H9 (cell line): ENCODE measurements around the gene NCEH1. TPM values are rescaled to one million over a fixed set of nuclear protein-coding genes. Genes with fewer than 3 reads are reported as not detected.

Experiments used
- DNase-seq: peaks from one replicate; pipeline ENCODE4 v3.0.0-alpha.2; 2017
- H2AFZ ChIP-seq: one replicate; pipeline ENCODE4 v1.6.1; 2013; ENCODE audit warnings: mild to moderate bottlenecking, low read length, control low read depth, moderate library complexity
- H2AK5ac ChIP-seq: 2 replicates; pipeline ENCODE4 v1.6.1; 2013; ENCODE audit warnings: low read length, control low read depth, mixed read lengths; ENCODE audit not compliant: insufficient read length
- H2BK120ac ChIP-seq: one replicate; pipeline ENCODE4 v1.6.1; 2013; ENCODE audit warnings: low read depth, mild to moderate bottlenecking, low read length, control low read depth, inconsistent platforms; ENCODE audit not compliant: poor library complexity, severe bottlenecking
- H2BK12ac ChIP-seq: 2 replicates; pipeline ENCODE4 v1.6.1; 2013; ENCODE audit warnings: low read length, control low read depth, mixed read lengths, low read depth; ENCODE audit not compliant: insufficient read length
- H2BK15ac ChIP-seq: 2 replicates; pipeline ENCODE4 v1.6.1; 2013; ENCODE audit warnings: low read depth, low read length, control low read depth
- H2BK20ac ChIP-seq: one replicate; pipeline ENCODE4 v1.6.1; 2013; ENCODE audit warnings: low read depth, mild to moderate bottlenecking, low read length, control low read depth, inconsistent platforms; ENCODE audit not compliant: poor library complexity, severe bottlenecking
- H2BK5ac ChIP-seq: 2 replicates; pipeline ENCODE4 v1.6.1; 2013; ENCODE audit warnings: low read length, control low read depth, mixed read lengths; ENCODE audit not compliant: insufficient read length
- H3K14ac ChIP-seq: 2 replicates; pipeline ENCODE4 v1.6.1; 2013; ENCODE audit warnings: low read length, control low read depth; ENCODE audit not compliant: insufficient read depth
- H3K18ac ChIP-seq: 2 replicates; pipeline ENCODE4 v1.6.1; 2013; ENCODE audit warnings: low read depth, mild to moderate bottlenecking, mixed read lengths, low read length, control low read depth; ENCODE audit not compliant: insufficient read length
- H3K23ac ChIP-seq: 2 replicates; pipeline ENCODE4 v1.6.1; 2013; ENCODE audit warnings: low read length, control low read depth, mixed read lengths, low read depth; ENCODE audit not compliant: insufficient read length
- H3K23me2 ChIP-seq: 2 replicates; pipeline ENCODE4 v1.6.1; 2013; ENCODE audit warnings: low read depth, mild to moderate bottlenecking, mixed read lengths, low read length, control low read depth; ENCODE audit not compliant: insufficient read length, poor library complexity, severe bottlenecking
- H3K27ac ChIP-seq: 2 replicates; pipeline ENCODE4 v1.5.1; 2013; ENCODE audit warnings: low read length, control low read depth, mixed read lengths, low read depth; ENCODE audit not compliant: insufficient read length
- H3K27me3 ChIP-seq: 2 replicates; pipeline ENCODE4 v1.6.1; 2013; ENCODE audit warnings: low read length, control low read depth, inconsistent platforms; ENCODE audit not compliant: insufficient read depth
- H3K4ac ChIP-seq: 2 replicates; pipeline ENCODE4 v1.6.1; 2013; ENCODE audit warnings: low read depth, mild to moderate bottlenecking, control low read depth, inconsistent platforms, low read length, moderate library complexity
- H3K4me1 ChIP-seq: 2 replicates; pipeline ENCODE4 v1.6.1; 2013; ENCODE audit warnings: low read length, control low read depth, inconsistent platforms; ENCODE audit not compliant: insufficient read depth
- H3K4me2 ChIP-seq: 2 replicates; pipeline ENCODE4 v1.6.1; 2013; ENCODE audit warnings: low read length, control low read depth, mixed read lengths; ENCODE audit not compliant: insufficient read length, insufficient read depth
- H3K56ac ChIP-seq: 2 replicates; pipeline ENCODE4 v1.6.1; 2013; ENCODE audit warnings: low read depth, mild to moderate bottlenecking, mixed read lengths, low read length, control low read depth; ENCODE audit not compliant: insufficient read length
- H3K79me1 ChIP-seq: 2 replicates; pipeline ENCODE4 v1.6.1; 2013; ENCODE audit warnings: low read depth, mild to moderate bottlenecking, moderate library complexity, low read length, control low read depth, inconsistent platforms; ENCODE audit not compliant: insufficient read depth, poor library complexity, severe bottlenecking
- H3K79me2 ChIP-seq: 2 replicates; pipeline ENCODE4 v1.6.1; 2013; ENCODE audit warnings: low read length, control low read depth, inconsistent platforms; ENCODE audit not compliant: insufficient read depth
- H3K9ac ChIP-seq: 2 replicates; pipeline ENCODE4 v1.6.1; 2013; ENCODE audit warnings: low read length, control low read depth, mixed read lengths; ENCODE audit not compliant: insufficient read length; ENCODE audit errors: extremely low read depth
- H3K9me3 ChIP-seq: one replicate; pipeline ENCODE4 v1.6.1; 2013; ENCODE audit warnings: low read depth, low read length, inconsistent platforms; ENCODE audit not compliant: control insufficient read depth
- H3T11ph ChIP-seq: one replicate; pipeline ENCODE4 v1.6.1; 2013; ENCODE audit warnings: mild to moderate bottlenecking, low read length, control low read depth, inconsistent platforms
- H4K20me1 ChIP-seq: one replicate; pipeline ENCODE4 v1.6.1; 2013; ENCODE audit not compliant: control insufficient read depth, insufficient read length, insufficient read depth
- H4K5ac ChIP-seq: 2 replicates; pipeline ENCODE4 v1.6.1; 2013; ENCODE audit warnings: low read depth, mild to moderate bottlenecking, mixed read lengths, low read length, control low read depth; ENCODE audit not compliant: insufficient read length
- H4K8ac ChIP-seq: replicated peaks from 2 replicates; pipeline ENCODE4 v1.6.1; 2013; ENCODE audit warnings: low read length, control low read depth, mixed read lengths, low read depth; ENCODE audit not compliant: insufficient read length
- H4K91ac ChIP-seq: 2 replicates; pipeline ENCODE4 v1.6.1; 2013; ENCODE audit warnings: low read depth, mild to moderate bottlenecking, moderate library complexity, mixed read lengths, low read length, control low read depth; ENCODE audit not compliant: insufficient read length
- H3K27ac Mint-ChIP-seq, 3 experiments: 2 replicates in 2 of 3; 3 replicates in 1 of 3; pipeline ENCODE4 v1.8.0; 2020 to 2021; ENCODE audit warnings: mixed read lengths in 3 of 3, mild to moderate bottlenecking in 1 of 3, moderate library complexity in 1 of 3
- H3K27me3 Mint-ChIP-seq: 2 replicates; pipeline ENCODE4 v1.8.0; 2021; ENCODE audit warnings: low read depth, mild to moderate bottlenecking, moderate library complexity, mixed read lengths
- H3K36me3 Mint-ChIP-seq, 3 experiments: 2 replicates in 2 of 3; 3 replicates in 1 of 3; pipeline ENCODE4 v1.8.0; 2020 to 2021; ENCODE audit warnings: low read depth in 3 of 3, mixed read lengths in 3 of 3; ENCODE audit not compliant: insufficient read depth in 1 of 3
- H3K4me1 Mint-ChIP-seq, 2 experiments: 2 replicates each; pipeline ENCODE4 v1.8.0; 2020; ENCODE audit warnings: mixed read lengths in 2 of 2
- H3K4me3 Mint-ChIP-seq, 2 experiments: 2 replicates in 1 of 2; 3 replicates in 1 of 2; pipeline ENCODE4 v1.8.0; 2020 to 2021; ENCODE audit warnings: mild to moderate bottlenecking in 2 of 2, mixed read lengths in 2 of 2, moderate library complexity in 1 of 2
- H3K9me3 Mint-ChIP-seq, 2 experiments: 2 replicates in 1 of 2; 3 replicates in 1 of 2; pipeline ENCODE4 v1.8.0; 2020; ENCODE audit warnings: mild to moderate bottlenecking in 2 of 2, mixed read lengths in 2 of 2, moderate library complexity in 1 of 2
- WGBS: extraction: QIAGEN DNeasy Blood & Tissue Kit; methylation state at CpG from one replicate; pipeline ENCODE4 v1.1.7; 2013; ENCODE audit warnings: missing lambda C conversion rate, low lambda C conversion rate, mixed read lengths; ENCODE audit not compliant: insufficient read length; ENCODE audit errors: extremely low coverage; 5-methylcytosine and 5-hydroxymethylcytosine counted together
- total RNA-seq: library from RNA; stranded (reverse); gene quantifications from 2 replicates; pipeline ENCODE4 v1.2.1, GENCODE V29; 2021
- TF ChIP-seq, protein P1 (sequence below): fragments of 200-600 bp; sonication (generic); conservative IDR thresholded peaks from 3 replicates; pipeline ENCODE4 v1.8.0; 2021; ENCODE audit warnings: antibody characterized with exemption, mild to moderate bottlenecking

The NCEH1 gene
- total RNA-seq, 1 experiment from 2014 or later: 2.3 TPM

GRCh38 chr3:172697558-172697957 is 13.3 kb downstream of the NCEH1 start:
- H3K79me2 ChIP-seq: no peaks in the 10 kb centered on the region

More at GRCh38 chr3:172697558-172697957, 13.3 kb downstream of the NCEH1 start:
- no peak overlapping the region for H3K9ac ChIP-seq
- Mint-ChIP-seq H3K36me3 (no peaks in the 10 kb centered on the region), H3K4me3 (no peak overlapping the region), H3K9me3 (no peaks in the 10 kb centered on the region), H3K27ac (no peak overlapping the region), H3K27me3 (no peaks in the 10 kb centered on the region), H3K4me1 (peaks cover 14 to 20% of the 10 kb centered on the region in 2 experiments)
- H3K79me1 ChIP-seq: no peaks in the 10 kb centered on the region
- H3K23me2 ChIP-seq: no peaks in the 10 kb centered on the region
- no peak overlapping the region for H3K14ac ChIP-seq
- H2BK5ac ChIP-seq: no peak overlapping the region
- H3K56ac ChIP-seq: no peak overlapping the region
- H3K4ac ChIP-seq: no peak overlapping the region
- H2BK120ac ChIP-seq: no peak overlapping the region
- no peak overlapping the region for H2AK5ac ChIP-seq
- no peak overlapping the region for H2AFZ ChIP-seq
- H4K5ac ChIP-seq: no peak overlapping the region
- no peak overlapping the region for H2BK20ac ChIP-seq
- no peaks in the 10 kb centered on the region for H4K20me1 ChIP-seq
- DNase-seq: no peak
- H3K9me3 ChIP-seq: no peaks in the 10 kb centered on the region
- no peak overlapping the region for H3K27ac ChIP-seq
- H3K4me2 ChIP-seq: no peak overlapping the region
- no peak overlapping the region for H3K23ac ChIP-seq
- H2BK12ac ChIP-seq: no peak overlapping the region
- no peak overlapping the region for H2BK15ac ChIP-seq
- no peak overlapping the region for H4K8ac ChIP-seq
- H3K27me3 ChIP-seq: no peaks in the 10 kb centered on the region
- no peak overlapping the region for H3K18ac ChIP-seq
- no peaks in the 10 kb centered on the region; the same call in 1 of the 2 replicates for H3K4me1 ChIP-seq
- H3T11ph ChIP-seq: no peak overlapping the region
- TF ChIP-seq, protein P1, sequence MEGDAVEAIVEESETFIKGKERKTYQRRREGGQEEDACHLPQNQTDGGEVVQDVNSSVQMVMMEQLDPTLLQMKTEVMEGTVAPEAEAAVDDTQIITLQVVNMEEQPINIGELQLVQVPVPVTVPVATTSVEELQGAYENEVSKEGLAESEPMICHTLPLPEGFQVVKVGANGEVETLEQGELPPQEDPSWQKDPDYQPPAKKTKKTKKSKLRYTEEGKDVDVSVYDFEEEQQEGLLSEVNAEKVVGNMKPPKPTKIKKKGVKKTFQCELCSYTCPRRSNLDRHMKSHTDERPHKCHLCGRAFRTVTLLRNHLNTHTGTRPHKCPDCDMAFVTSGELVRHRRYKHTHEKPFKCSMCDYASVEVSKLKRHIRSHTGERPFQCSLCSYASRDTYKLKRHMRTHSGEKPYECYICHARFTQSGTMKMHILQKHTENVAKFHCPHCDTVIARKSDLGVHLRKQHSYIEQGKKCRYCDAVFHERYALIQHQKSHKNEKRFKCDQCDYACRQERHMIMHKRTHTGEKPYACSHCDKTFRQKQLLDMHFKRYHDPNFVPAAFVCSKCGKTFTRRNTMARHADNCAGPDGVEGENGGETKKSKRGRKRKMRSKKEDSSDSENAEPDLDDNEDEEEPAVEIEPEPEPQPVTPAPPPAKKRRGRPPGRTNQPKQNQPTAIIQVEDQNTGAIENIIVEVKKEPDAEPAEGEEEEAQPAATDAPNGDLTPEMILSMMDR: no peak
- no peak overlapping the region for H4K91ac ChIP-seq
- WGBS: no CpG with 5 or more reads among the region's 1 CpG
